Stimulated activated CD8-positive, alpha-beta memory T cell treated with anti-CD3 and anti-CD28 coated beads, Interleukin-4, amount 100 ng/mL, for 1 hour (primary cell): Measurements from ENCODE around the gene DAND5.

Experiments
- DNase-seq, 2 donors: peaks; one replicate each; pipeline ENCODE4 v3.0.0-alpha.2; 2020; ENCODE audit warnings: low read depth in 2 of 2, low spot score in 1 of 2

Gene DAND5

DNA sequence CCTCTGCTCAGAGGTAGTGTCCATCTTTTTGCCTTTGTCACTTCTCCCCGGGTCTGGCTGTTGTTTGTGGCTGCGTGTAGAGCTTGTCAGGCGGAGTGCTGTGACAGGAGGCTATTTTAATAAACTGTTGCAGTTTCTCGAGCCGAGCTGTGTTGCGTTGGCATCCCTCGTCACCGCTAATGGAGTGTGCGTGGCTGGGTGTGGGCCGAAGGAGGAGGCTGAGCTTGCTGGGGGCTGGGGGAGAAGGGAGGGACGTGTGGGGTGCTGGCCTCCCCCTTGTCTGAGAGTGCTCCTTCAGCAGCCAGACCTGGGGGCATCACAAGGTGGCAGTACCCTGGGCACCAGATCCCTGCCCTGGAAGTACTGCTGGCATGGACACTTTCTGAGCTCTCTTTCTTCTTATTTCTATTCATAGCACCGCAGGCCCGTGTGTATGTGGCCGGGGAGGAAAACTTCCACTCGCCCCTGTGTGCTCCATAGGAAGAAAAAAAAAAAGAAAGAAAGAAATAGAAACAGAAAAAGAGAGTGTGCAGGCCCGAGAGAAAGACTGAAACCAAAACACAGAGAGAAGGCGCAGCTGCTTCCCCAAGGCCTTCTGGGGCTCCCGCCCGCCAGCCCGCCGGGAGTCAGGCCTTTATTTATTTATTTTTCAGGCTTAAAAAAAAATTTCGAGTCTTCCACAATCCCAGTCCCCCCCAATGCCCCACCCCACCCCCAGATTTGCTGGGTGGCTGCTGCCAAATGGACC is 52.9 kb downstream of the DAND5 start:
- DNase-seq = no peak

DNA sequence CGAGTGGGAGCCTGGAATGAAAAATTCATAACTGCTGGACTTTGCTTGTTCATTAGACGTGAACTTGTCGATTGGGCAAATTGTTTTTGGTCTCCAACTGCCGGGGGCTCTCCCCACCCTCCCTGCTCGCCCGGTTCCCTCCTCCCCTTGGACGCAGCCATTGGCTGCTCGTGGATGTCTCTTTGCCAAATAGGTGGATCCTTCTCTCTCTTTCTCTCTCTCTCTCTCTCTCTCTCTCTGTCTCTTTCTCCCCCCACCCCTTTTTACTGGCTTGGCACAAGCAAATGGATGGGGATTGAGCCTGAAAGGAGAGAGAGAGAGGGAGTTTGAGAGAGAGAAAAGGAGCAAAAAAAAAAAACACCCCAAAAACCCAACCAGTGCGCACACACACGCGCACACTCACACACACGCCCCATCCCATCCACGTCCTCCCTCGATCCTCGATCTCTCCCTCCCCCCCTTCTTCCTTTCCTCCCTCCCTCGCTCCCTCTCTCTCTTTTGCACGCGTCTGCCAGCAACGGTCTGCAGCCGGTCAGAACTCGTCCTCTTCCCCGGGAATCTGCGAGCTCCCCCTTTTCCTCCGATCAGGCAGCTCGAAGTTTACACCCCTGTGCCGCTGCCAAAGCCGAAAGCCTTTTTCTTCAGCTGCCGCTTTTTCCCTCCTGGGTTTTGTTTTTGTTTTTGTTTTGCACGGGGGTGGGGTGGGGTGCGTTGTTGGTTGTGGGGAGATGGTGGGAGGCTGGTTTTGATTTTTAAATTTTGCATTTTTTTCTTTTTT is 53.7 kb downstream of the DAND5 start:
- DNase-seq = no peak

DNA sequence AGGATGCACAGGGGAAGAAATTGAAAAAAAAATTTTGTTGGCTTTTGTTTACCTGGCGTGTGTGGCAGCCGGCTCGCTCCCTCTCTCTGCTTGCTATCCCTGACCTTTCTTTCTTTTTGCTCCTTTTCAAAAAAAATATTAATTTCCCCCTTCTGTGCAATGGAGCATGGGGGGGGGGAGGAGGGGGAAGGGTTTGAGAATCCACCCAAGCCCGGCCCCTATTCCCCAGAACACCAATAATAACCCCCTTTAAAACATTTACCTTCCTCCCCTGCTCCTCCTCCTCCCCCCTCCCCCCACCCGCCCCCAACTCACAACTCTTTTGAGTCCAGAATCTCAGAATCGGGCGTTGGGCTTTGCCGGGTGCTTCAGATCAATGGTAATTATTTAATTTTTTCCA is 54.3 kb downstream of the DAND5 start:
- DNase-seq = no peak
